SK-N-MC (cell line): Measurements from ENCODE around the gene GIPC1.

Experiments used
- EZH2 ChIP-seq: fragments of 200-600 bp; sonication (generic); IDR thresholded peaks from one replicate; pipeline ENCODE4 v1.6.1; 2017; ENCODE audit warnings: antibody characterized with exemption
- FOXP2 ChIP-seq: optimal IDR thresholded peaks from 2 replicates; pipeline ENCODE3; 2011; ENCODE audit warnings: mild to moderate bottlenecking, moderate library complexity; ENCODE audit not compliant: insufficient read depth; ENCODE audit errors: extremely low read length, control extremely low read depth
- POLR2AphosphoS5 ChIP-seq: IDR thresholded peaks from 2 replicates; pipeline ENCODE4 v1.6.1; 2012; ENCODE audit warnings: mild to moderate bottlenecking, low read depth, low read length, borderline replicate concordance

DNA sequence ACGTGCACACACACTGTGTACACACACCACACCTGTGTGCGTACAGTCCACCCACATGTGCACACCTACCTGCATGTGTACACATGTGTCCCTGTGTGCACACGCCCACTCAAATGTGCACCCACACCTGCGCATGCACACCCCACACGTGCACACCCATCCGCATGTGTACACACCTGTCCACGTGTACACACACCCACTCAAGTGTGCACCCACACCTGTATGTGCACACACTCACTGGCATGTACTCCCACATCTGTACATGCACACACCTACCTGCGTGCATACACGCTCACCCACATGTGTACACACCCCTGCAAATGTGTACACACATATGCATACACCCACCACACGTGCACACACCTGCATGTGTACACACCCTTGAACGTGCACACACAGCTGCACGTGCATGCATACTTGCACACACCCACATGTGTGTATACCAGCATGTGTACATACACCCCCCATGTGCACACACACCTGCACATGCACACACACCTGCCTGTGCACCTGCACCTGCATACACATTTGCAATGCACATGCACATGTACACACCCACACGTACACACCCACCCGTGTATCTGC lies 52.2 kb downstream of the GIPC1 start:
- no peak for TF ChIP-seq EZH2
- no peak for TF ChIP-seq POLR2AphosphoS5
- TF ChIP-seq FOXP2, result no peak
